ENCODE measurements around the gene GABRD. TPM values are rescaled to one million over a fixed set of nuclear protein-coding genes. Genes with fewer than 3 reads are reported as not detected.

GABRD gene
- total RNA-seq, 1 donor, result 0.27 TPM

DNA sequence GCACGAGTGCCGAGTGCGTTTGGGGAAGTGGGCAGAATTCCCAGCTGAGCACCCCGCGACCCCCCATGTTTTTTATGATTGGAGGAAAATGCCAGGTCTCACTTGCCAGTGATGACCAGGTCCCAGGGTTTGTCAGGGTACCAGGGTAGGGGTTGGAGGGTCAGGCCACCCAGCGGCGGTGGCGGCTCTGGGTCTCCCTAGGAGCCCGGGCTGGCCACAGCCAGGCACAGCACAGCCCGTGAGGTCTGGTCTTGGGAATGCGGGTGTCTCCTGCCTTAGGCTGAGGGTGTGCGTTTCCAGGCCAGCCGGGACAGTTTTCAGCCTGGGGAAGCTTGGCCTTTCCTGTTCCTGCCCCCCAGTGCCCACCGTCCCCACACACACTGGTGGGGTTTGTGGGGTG is 53.7 kb downstream of the GABRD start:
- DNase-seq (ENCODE audit: low read depth in 2 of 3, low spot score in 2 of 3), result no peak

DNA sequence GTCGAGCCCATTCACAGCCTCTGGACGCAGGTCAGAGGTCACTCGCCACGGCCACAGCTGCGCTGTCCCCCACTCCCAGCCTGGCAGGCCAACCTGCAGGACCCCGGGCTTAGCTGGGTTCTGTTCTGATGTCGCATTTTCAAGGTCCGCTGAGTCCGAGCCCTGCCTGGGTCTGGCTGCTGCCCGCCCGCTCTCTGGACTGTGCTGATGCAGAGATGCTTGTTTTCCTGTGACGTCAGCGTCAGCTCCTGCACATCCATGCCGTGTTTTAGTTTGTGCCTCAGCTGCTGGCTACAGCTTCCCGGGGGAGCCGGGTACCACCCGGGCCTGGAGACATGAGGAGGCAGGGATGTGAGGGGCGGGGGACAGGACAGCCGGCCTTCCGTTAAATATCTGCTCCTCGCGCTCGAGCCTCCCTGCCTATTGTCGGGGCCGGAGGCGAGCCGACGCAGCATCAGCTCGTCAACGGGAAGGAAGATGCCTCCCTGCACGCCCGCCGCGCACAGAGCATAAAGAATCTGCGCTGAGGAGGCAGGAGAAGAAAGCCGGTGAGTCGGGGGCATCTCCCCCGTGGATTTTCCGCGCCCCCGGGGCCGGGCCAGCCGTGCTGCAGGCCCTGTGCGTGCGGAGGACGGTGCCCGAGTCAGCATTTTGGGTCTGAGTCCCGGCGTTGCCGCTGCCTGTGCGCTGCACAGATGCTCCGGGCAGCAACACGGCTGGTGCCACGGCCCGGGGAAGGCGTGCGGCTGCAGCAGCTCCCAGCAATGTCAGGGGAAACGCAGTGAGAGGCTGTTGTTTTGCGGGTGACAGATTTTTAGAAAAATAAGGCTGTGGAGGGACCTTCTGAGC is 54.5 kb downstream of the GABRD start:
- no peak for DNase-seq (ENCODE audit: low read depth in 2 of 3, low spot score in 2 of 3)

DNA sequence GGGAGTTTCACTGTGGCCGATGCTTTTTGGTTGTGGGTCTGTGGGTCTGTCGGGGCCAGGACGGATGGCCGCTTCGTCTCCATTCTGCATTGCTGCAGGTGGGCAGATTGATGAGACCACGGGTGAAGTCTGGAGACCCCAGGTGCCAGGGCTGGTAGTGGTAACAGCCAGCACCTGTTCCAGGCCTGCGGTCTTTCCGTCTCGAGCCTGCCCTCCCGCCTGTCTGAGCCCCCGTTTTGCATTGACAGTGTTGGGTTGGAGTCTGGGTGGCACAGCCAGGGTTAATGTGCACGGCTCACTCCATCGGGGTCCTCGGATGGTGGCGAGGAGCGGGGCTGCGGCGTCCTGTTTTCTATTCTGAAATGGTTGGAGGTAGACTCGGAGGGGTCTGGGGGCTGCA is 55.3 kb downstream of the GABRD start:
- no peak for DNase-seq (ENCODE audit: low read depth in 2 of 3, low spot score in 2 of 3)

DNA sequence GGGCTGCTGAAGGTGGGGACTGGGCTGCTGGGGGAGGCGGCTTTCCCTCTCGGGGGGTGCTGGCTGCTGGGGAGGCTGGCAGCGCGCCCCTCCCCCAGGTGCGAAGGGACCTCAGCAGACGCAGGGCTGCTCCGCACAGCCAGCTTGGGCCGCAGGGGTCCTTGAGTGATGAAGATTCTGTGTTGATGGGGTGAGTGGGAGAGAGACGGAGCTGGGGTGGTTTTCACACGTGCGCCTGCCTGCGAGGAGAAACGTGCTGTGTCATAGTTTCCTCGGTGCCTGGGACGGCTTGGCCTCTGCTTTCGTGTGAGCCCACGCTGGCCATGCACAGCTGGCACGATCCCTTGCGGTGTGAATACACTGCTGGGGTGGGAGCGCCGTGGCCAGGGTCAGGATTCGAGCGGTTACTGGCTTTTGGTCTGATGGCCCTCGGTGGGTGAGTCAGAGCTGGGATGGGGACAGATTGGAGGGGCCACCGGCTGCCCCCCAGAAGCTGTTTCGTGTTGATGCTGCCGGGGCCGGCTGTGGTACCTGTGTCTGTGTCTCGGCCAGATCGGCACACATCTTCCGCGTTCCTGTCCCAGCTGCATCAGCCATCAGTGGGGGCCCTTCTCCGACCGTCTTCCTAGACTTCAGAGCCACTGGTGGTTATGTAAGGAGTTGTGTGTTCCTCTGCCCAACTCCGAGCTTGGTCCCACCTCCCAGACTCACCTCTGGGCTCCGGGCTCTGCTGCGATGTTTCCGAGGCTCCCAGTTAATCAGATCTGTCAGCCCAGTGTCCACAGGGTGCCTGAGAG is 56.0 kb downstream of the GABRD start:
- no peak for DNase-seq (ENCODE audit: low read depth in 2 of 3, low spot score in 2 of 3)

DNA sequence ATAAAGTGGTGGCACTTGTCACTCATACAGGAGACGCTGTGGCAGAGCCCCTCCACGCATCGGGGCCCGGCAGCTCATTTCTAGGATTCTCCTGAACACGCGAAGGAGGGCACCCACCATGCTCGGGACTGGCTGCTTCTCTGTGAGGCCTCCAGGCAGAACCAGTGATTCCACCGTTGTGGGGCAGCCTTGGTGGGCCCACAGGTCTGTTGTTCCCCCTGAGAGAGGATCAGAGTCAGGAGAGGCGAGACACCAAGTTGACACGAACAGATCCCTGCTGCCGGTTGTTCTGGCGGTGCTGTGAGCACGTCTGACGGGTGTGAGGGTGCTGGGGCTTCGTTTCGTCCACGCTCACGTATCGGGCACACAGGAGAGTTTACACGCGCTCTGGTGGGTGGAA is 57.7 kb downstream of the GABRD start:
- no peak for DNase-seq (ENCODE audit: low read depth in 2 of 3, low spot score in 2 of 3)

DNA sequence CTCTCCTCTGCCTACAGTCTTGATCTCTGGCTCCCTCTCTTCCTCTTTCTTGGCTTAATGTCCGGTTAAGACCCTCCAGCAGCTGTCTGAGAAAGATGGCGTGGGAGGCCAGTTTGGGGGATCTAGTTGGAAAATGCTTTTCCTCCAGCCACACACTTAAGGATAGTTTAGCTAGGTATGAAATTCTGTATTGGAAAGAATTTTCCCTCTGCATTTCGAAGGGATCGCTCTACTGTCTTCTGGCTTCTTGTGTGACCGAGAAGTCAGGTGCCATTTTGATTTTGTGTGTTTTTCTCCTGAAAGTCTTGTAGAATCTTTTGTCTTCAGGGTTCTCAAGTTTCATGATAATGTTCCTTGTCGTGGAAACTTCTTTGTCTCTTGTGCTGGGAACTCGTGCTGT is 59.0 kb downstream of the GABRD start:
- no peak for DNase-seq (ENCODE audit: low read depth in 2 of 3, low spot score in 2 of 3)

DNA sequence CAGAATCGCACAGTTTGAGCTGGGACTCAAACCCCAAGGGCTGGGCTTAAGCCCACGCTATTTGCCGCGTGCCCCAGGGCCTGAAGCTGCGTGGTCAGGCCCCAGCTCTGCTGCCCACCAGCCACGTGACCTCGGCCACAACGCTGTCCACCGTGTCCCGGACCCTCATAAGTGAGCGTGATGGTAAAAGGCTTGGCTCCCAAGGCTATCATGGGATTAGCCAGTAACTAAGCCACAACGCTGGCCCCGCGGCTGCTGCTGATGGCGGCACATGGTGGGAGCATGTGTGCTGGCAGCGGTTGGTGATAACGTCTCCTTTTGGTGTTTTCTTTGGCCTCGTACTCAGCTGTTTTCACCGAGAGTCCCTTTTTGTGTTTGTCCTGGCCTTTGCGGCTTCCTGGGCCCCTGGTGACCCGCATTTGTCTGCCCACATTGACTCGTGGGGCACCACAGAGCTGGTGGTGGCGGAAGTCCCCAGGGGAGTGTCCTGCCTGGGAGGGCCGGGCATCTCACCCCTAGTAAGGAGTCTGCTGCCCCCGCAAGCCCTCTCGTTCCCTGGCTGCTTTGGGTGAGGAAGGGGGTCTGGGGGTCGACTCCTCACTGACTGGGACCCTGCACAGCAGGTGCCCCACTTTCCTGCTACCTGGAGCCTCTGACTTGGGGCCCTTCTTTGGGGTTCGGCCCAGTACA is 60.4 kb downstream of the GABRD start:
- no peak for DNase-seq (ENCODE audit: low read depth in 2 of 3, low spot score in 2 of 3)

DNA sequence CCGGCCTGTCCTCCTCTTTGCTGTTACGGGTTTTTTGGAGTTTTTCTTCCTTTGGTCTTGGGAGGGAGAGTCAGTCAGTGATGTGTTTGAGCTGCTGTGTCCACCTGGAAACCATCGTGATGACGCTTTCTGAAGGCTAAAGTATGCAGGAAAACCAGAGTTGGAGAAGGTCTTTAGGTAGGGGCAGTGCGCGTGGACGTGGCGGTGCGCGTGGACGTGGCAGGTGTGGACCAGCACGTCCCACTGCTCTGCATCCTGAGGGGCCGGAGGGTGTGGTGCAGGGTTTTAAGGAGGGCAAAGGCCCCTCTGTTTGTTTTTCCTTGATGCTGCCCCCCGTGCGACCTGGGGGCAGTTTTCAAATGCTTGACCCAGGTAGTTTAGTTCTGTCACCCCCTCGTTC is 61.0 kb downstream of the GABRD start:
- DNase-seq (ENCODE audit: low read depth in 2 of 3, low spot score in 2 of 3), result no peak

Other genes starting within 250 kb of the GABRD start
- gene NADK, start 240.9 kb upstream of the GABRD start, total RNA-seq, result 25.9 TPM
- gene GNB1, start 128.3 kb upstream of the GABRD start, total RNA-seq, result 106 TPM
- gene CALML6, start 104.1 kb upstream of the GABRD start, total RNA-seq, result 0.27 TPM
- gene TMEM52, start 100.1 kb upstream of the GABRD start, total RNA-seq, result 0.27 TPM
- not detected for gene CFAP74, start 15.6 kb upstream of the GABRD start, total RNA-seq
- gene PRKCZ, start 31.1 kb downstream of the GABRD start, total RNA-seq, result 24.8 TPM
- gene FAAP20, start 175.4 kb downstream of the GABRD start, total RNA-seq, result 24.8 TPM
- 25.3 TPM for gene SKI, start 209.0 kb downstream of the GABRD start, total RNA-seq